AG09309 (cell line): Measurements from ENCODE around the gene SPTSSA.

Source experiments
- DNase-seq: peaks from one replicate; pipeline ENCODE4 v3.0.0-alpha.2; 2010; ENCODE audit warnings: low read depth
- H3K4me3 ChIP-seq: 2 replicates; pipeline ENCODE4 v1.5.1; 2011; ENCODE audit warnings: mild to moderate bottlenecking, low read depth, low read length, moderate library complexity; ENCODE audit not compliant: control insufficient read depth
- TF ChIP-seq, protein P1 (sequence below): IDR thresholded peaks from 2 replicates; pipeline ENCODE4 v1.5.1; 2011; ENCODE audit warnings: mild to moderate bottlenecking, low read depth, low read length, inconsistent platforms; ENCODE audit not compliant: insufficient read depth, control insufficient read depth; ENCODE audit errors: missing control alignments

Gene SPTSSA

DNA sequence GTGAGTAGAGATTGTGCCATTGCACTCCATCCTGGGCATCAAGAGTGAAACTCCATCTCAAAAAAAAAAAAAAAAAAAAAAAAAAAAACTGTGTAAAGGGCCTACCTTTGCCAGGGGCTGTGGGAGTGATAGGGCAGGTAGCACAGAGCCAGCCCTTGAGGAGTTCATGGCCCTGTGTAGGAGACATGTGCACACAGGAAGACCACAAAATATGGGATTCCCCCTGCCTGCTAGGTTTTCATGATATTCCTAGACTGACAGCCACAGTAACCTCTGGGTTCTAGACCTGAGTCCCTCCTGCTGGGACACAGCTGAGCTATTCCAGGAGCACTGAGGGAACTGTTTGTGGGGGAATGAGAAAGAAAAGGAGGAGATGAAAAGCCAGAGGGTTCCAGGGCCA is 8.3 kb upstream of the SPTSSA start:
- no peak overlapping the region for H3K4me3 ChIP-seq
- TF ChIP-seq, protein P1, sequence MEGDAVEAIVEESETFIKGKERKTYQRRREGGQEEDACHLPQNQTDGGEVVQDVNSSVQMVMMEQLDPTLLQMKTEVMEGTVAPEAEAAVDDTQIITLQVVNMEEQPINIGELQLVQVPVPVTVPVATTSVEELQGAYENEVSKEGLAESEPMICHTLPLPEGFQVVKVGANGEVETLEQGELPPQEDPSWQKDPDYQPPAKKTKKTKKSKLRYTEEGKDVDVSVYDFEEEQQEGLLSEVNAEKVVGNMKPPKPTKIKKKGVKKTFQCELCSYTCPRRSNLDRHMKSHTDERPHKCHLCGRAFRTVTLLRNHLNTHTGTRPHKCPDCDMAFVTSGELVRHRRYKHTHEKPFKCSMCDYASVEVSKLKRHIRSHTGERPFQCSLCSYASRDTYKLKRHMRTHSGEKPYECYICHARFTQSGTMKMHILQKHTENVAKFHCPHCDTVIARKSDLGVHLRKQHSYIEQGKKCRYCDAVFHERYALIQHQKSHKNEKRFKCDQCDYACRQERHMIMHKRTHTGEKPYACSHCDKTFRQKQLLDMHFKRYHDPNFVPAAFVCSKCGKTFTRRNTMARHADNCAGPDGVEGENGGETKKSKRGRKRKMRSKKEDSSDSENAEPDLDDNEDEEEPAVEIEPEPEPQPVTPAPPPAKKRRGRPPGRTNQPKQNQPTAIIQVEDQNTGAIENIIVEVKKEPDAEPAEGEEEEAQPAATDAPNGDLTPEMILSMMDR, result no peak
- no peak for DNase-seq

- no peak overlapping the region for H3K4me3 ChIP-seq
- DNase-seq, result no peak
- TF ChIP-seq, protein P1, result no peak
These were observed 4.7 kb upstream of the SPTSSA start for GRCh38 chr14:34466691-34467090.

DNA sequence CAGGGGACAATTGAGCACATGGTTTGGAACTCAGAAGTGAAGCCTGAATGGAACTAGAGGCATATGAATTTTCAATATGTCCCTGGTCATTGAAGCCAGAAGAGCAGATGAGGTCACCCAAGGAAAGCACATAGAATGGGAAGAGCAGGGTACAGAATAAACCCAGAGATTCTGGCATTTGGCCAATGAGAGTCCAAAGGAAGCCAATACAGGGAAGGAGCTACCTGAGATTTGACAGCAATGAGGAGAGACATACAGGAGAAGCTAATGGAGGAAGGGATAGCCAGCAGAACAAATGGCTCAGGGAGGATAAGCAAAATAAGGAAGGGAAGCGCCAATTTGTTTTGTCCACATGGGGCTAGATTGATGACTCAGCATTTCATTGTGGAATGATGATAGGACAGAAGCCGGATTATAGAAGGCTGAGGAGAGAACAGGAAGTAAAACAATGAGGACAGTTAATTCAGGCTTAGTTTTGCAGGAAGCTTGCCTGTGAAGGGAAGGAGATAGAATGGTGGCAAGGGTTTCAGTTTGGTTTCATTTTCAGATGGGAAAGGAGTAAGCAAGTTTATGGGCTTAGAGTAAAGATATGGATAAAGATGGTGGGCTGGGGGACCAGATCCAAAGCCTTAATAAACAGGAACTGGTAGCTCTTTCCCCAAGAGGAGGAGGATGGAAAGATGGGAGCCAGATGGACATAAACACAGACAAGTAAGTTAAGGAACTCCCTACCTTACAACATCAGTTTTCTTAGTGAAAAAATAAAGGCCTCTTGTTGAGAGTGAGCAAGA is 3.2 kb upstream of the SPTSSA start:
- H3K4me3 ChIP-seq, result no peak overlapping the region
- no peak for DNase-seq
- TF ChIP-seq, protein P1, result no peak

- no peak for DNase-seq
- no peak overlapping the region for H3K4me3 ChIP-seq
- TF ChIP-seq, protein P1, result no peak
These were observed 1.5 kb upstream of the SPTSSA start for GRCh38 chr14:34463598-34463961.

DNA sequence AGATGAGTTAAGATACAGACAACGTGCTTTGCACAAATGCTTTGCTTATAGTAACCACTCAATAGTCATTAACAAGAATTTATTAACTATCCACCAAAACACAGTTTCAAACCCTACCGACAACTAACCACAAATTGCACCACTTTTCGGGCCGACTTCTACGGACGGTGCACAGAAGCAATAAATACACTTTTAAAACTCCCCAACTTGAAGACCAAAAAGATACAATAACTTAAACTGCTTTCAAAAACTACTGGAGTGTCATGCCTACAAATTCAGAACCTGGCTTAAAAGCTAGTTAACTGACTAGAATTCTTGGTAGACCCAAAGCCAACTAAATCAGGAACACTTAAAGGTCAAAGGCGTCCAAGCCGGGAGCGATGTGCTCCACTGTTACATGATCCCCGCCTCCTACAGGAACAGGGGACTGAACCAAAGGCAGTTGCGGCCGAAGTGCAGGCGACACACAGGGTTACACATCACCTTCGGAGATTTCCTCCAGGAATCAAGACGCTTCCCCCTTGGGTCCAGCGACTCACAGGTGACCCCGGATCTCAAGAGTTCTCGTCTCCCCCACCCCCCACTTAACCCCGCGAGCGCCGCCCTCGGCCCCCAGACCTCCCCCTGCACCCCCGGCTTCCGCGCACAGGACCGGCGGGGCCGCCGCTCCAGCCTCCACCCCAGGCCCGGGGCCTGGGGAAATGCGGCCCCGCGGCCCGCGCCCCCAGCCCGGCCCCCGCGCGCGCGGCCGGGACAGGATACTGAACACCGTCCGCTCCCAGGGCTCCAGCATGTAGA is 507 bp downstream of the SPTSSA start:
- TF ChIP-seq, protein P1, result no peak
- no peak for DNase-seq
- H3K4me3 ChIP-seq, result peak overlapping the region; percentile 65

GRCh38 chr14:34460841-34461240 is 1.2 kb downstream of the SPTSSA start:
- no peak for DNase-seq
- TF ChIP-seq, protein P1, result no peak
- peak overlapping the region; percentile 1 for H3K4me3 ChIP-seq
